Fibroblast of peridontal ligament (primary cell): ENCODE measurements around the gene TRHDE.

Experiments
- DNase-seq: peaks from one replicate; pipeline ENCODE4 v3.0.0-alpha.2; 2010; ENCODE audit errors: extremely low read depth

Gene TRHDE

GRCh38 chr12:72272091-72272661 lies at the start of gene TRHDE:
Gene TRHDE, plus strand, starts transcription at chr12:72272370. Its CDS starts 274 bp downstream, at chr12:72272644.
- peak; percentile 38 for DNase-seq

GRCh38 chr12:72226510-72226909 lies 45.7 kb upstream of the TRHDE start:
- DNase-seq: no peak

- DNase-seq: peak; percentile 5
Observed at GRCh38 chr12:72228424-72228823, 43.7 kb upstream of the TRHDE start.

GRCh38 chr12:72230589-72230988 lies 41.6 kb upstream of the TRHDE start:
- DNase-seq: peak; percentile 38

GRCh38 chr12:72234886-72235285 lies 37.3 kb upstream of the TRHDE start:
- DNase-seq: peak; percentile 3

GRCh38 chr12:72236071-72236705 lies 36.0 kb upstream of the TRHDE start:
- no peak for DNase-seq

- no peak for DNase-seq
Observed at GRCh38 chr12:72241552-72241951, 30.6 kb upstream of the TRHDE start.

- DNase-seq: no peak
Observed at GRCh38 chr12:72242946-72243345, 29.2 kb upstream of the TRHDE start.

- DNase-seq: no peak
Observed at GRCh38 chr12:72246370-72246769, 25.8 kb upstream of the TRHDE start.

- DNase-seq: no peak
Observed at GRCh38 chr12:72250346-72250745, 21.8 kb upstream of the TRHDE start.

- no peak for DNase-seq
Observed at GRCh38 chr12:72256725-72257124, 15.4 kb upstream of the TRHDE start.

- no peak for DNase-seq
Observed at GRCh38 chr12:72261885-72262284, 10.3 kb upstream of the TRHDE start.

GRCh38 chr12:72264548-72265175 lies 7.5 kb upstream of the TRHDE start:
- DNase-seq: peak; percentile 39

GRCh38 chr12:72267974-72268373 lies 4.2 kb upstream of the TRHDE start:
- peak; percentile 38 for DNase-seq

- DNase-seq: no peak
Observed at GRCh38 chr12:72268386-72268785, 3.8 kb upstream of the TRHDE start.

- DNase-seq: no peak
Observed at GRCh38 chr12:72269491-72269890, 2.7 kb upstream of the TRHDE start.

- DNase-seq: no peak
Observed at GRCh38 chr12:72270246-72270645, 1.9 kb upstream of the TRHDE start.

GRCh38 chr12:72270961-72271360 lies 1.2 kb upstream of the TRHDE start:
- no peak for DNase-seq

GRCh38 chr12:72271451-72272090 lies 599 bp upstream of the TRHDE start:
- DNase-seq: peak; percentile 38

- no peak for DNase-seq
Observed at GRCh38 chr12:72272731-72273498, 745 bp downstream of the TRHDE start.

- no peak for DNase-seq
Observed at GRCh38 chr12:72273499-72273837, 1.3 kb downstream of the TRHDE start.

GRCh38 chr12:72273851-72274351 lies 1.7 kb downstream of the TRHDE start:
- DNase-seq: no peak
